ENCODE measurements around the gene IL22RA1.

IL22RA1 gene

GRCh38 chr1:24127134-24127800 is 15.7 kb downstream of the IL22RA1 start:
- FAIRE-seq = no peak
- no peak for TF ChIP-seq CTCF (IDR thresholded peaks at IDR 0.05; ENCODE audit: insufficient read depth, missing control alignments)
- DNase-seq (ENCODE audit: insufficient read length, low spot score) = no peak

- TF ChIP-seq CTCF (IDR thresholded peaks at IDR 0.05; ENCODE audit: insufficient read depth, missing control alignments) = no peak
- FAIRE-seq = no peak
These were observed 16.3 kb downstream of the IL22RA1 start for GRCh38 chr1:24126672-24127023.

GRCh38 chr1:24126018-24126671 is 16.8 kb downstream of the IL22RA1 start:
- DNase-seq (ENCODE audit: insufficient read length, low spot score) (no peak), FAIRE-seq (no peak)

More at GRCh38 chr1:24126672-24127023, 16.3 kb downstream of the IL22RA1 start:
- no peak for DNase-seq (ENCODE audit: insufficient read length, low spot score)

GRCh38 chr1:24125456-24125855 is 17.5 kb downstream of the IL22RA1 start:
- DNase-seq (ENCODE audit: insufficient read length, low spot score) (no peak), FAIRE-seq (no peak)
- TF ChIP-seq CTCF (IDR thresholded peaks at IDR 0.05; ENCODE audit: insufficient read depth, missing control alignments) = no peak

More at GRCh38 chr1:24126018-24126671, 16.8 kb downstream of the IL22RA1 start:
- TF ChIP-seq CTCF (IDR thresholded peaks at IDR 0.05; ENCODE audit: insufficient read depth, missing control alignments) = no peak

- DNase-seq (ENCODE audit: insufficient read length, low spot score) (no peak), FAIRE-seq (no peak)
- no peak for TF ChIP-seq CTCF (IDR thresholded peaks at IDR 0.05; ENCODE audit: insufficient read depth, missing control alignments)
These were observed 18.0 kb downstream of the IL22RA1 start for GRCh38 chr1:24124980-24125379.

- FAIRE-seq (no peak), DNase-seq (ENCODE audit: insufficient read length, low spot score) (no peak)
- TF ChIP-seq CTCF (IDR thresholded peaks at IDR 0.05; ENCODE audit: insufficient read depth, missing control alignments) = no peak
These were observed 19.3 kb downstream of the IL22RA1 start for GRCh38 chr1:24123611-24124010.

GRCh38 chr1:24122776-24123175 is 20.2 kb downstream of the IL22RA1 start:
- DNase-seq (ENCODE audit: insufficient read length, low spot score) = no peak
- TF ChIP-seq CTCF (IDR thresholded peaks at IDR 0.05; ENCODE audit: insufficient read depth, missing control alignments) = no peak
- no peak for FAIRE-seq

Measured in D721Med (cell line).